M059J (cell line): ENCODE results near the gene TRAK1. TPM values are rescaled to one million over a fixed set of nuclear protein-coding genes. Genes with fewer than 3 reads are reported as not detected.

Source experiments
- DNase-seq: peaks from one replicate; pipeline ENCODE4 v3.0.0-alpha.2; 2012; ENCODE audit warnings: low read depth
- total RNA-seq: library from RNA; depleted of rRNA; stranded (reverse); fragments of >200 nt; shearing (Covaris generic); gene quantifications from 2 replicates; pipeline ENCODE4 v1.2.3, GENCODE V29; 2014

The TRAK1 gene
- total RNA-seq, 1 experiment from 2014 or later = 9.6 TPM

- no peak for DNase-seq
Observed at GRCh38 chr3:42246091-42246490, 154.9 kb downstream of the TRAK1 start.

- peak; percentile 45 for DNase-seq
Observed at GRCh38 chr3:42247576-42248027, 156.4 kb downstream of the TRAK1 start.

- no peak for DNase-seq
Observed at GRCh38 chr3:42250761-42251160, 159.6 kb downstream of the TRAK1 start.

GRCh38 chr3:42254566-42254965 lies 163.4 kb downstream of the TRAK1 start:
- no peak for DNase-seq

- peak; percentile 54 for DNase-seq
Observed at GRCh38 chr3:42256135-42256819, 165.1 kb downstream of the TRAK1 start.

- peak; percentile 7 for DNase-seq
Observed at GRCh38 chr3:42257007-42257406, 165.8 kb downstream of the TRAK1 start.

- peak; percentile 79 for DNase-seq
Observed at GRCh38 chr3:42262525-42262924, 171.4 kb downstream of the TRAK1 start.

GRCh38 chr3:42263354-42264346 lies 172.5 kb downstream of the TRAK1 start:
- DNase-seq = no peak

- DNase-seq = peak; percentile 13
Observed at GRCh38 chr3:42264399-42265058, 173.4 kb downstream of the TRAK1 start.

GRCh38 chr3:42265059-42265991 lies 174.2 kb downstream of the TRAK1 start:
- DNase-seq = no peak

- DNase-seq = no peak
Observed at GRCh38 chr3:42266085-42266484, 174.9 kb downstream of the TRAK1 start, which contains the start of gene CCK. TSS of gene CCK (minus strand) at chr3:42266185. CDS start at chr3:42263630, 2,555 bp downstream.

GRCh38 chr3:42267878-42268277 lies 176.7 kb downstream of the TRAK1 start:
- DNase-seq = no peak

- no peak for DNase-seq
Observed at GRCh38 chr3:42269647-42270046, 178.5 kb downstream of the TRAK1 start.

GRCh38 chr3:42270561-42270960 lies 179.4 kb downstream of the TRAK1 start:
- no peak for DNase-seq

GRCh38 chr3:42271786-42272185 lies 180.6 kb downstream of the TRAK1 start:
- DNase-seq = no peak

GRCh38 chr3:42273361-42273760 lies 182.2 kb downstream of the TRAK1 start:
- DNase-seq = no peak

- no peak for DNase-seq
Observed at GRCh38 chr3:42274266-42274665, 183.1 kb downstream of the TRAK1 start.

- no peak for DNase-seq
Observed at GRCh38 chr3:42275217-42275616, 184.1 kb downstream of the TRAK1 start.
